GM18907 (cell line): ENCODE results near the gene SUCNR1.
A peak's percentile ranks its signal among the peaks of the same experiment; 100 is the strongest.
"Not testable (repeated sequence)": the region's sequence is repeated elsewhere in the genome, so short reads cannot be mapped to it uniquely, and the experiment has no call there.

Experiments used
- ATAC-seq: cut with Tn5 transposase; IDR thresholded peaks from one replicate; pipeline ENCODE4 v1.9.1; 2021; ENCODE audit warnings: mild to moderate bottlenecking, moderate library complexity; ENCODE audit not compliant: unreplicated experiment

SUCNR1 gene, protein sequence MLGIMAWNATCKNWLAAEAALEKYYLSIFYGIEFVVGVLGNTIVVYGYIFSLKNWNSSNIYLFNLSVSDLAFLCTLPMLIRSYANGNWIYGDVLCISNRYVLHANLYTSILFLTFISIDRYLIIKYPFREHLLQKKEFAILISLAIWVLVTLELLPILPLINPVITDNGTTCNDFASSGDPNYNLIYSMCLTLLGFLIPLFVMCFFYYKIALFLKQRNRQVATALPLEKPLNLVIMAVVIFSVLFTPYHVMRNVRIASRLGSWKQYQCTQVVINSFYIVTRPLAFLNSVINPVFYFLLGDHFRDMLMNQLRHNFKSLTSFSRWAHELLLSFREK

DNA sequence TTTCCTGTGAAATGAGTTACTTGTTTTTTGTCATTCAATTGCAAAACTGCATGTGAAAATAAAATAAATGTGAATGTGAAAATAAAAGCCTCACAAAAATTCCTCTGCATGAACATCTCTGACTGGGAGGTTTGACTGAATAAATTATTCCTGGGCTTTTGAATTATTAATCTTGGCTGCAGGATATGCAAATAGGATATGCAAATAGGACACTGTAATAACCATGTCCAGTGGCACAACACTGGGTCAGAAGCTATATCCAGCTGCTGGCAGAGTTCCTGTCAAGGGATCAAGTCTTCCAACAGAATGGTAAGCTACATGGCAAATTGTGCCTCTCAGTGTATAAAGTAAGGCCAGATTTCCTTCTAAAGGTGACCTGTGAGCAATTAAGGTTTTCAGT is at the start of gene SUCNR1:
Gene SUCNR1 (plus strand): TSS at position 246 of the 400 bp plus-strand sequence. CDS start 6,250 bp downstream, outside the sequence.
- no peak for ATAC-seq

GRCh38 chr3:151827816-151828215 is 45.6 kb upstream of the SUCNR1 start:
- no peak for ATAC-seq

- no peak for ATAC-seq
Observed at GRCh38 chr3:151835751-151836525, 37.5 kb upstream of the SUCNR1 start.

GRCh38 chr3:151837057-151837456 is 36.4 kb upstream of the SUCNR1 start:
- ATAC-seq = no peak

DNA sequence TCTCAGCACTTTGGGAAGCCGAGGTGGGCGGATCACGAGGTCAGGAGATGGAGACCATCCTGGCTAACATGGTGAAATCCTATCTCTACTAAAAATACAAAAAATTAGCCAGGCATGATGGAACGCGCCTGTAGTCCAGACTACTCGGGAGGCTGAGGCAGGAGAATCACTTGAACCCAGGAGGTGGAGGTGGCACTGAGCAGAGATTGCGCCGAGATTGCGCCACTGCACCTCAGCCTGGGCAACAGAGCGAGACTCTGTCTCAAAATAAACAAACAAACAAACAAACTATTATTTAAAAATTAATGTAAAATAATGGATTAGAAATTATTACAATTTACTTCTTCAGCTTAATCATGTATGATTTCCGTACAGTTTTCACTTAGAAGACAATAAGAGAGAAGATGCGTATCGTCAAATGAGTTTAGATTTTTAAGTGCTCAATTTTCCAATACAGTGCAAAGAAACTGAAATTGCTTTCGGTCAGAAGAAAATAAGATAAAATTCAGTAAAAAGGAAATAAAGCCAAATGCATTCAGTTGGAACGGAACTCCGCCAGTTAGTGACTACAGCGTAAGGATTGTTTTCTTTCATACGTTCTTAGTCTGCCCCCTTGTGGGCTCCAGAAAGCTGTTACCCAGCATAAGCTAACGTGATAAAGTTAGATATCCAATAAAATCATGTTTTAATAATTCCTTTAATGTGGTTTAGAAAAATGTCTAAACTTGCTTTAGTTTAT is 34.7 kb upstream of the SUCNR1 start:
- ATAC-seq = peak; percentile 77

- ATAC-seq = no peak
Observed at GRCh38 chr3:151839313-151839631, 34.2 kb upstream of the SUCNR1 start.

- ATAC-seq = no peak
Observed at GRCh38 chr3:151841801-151842200, 31.6 kb upstream of the SUCNR1 start.

DNA sequence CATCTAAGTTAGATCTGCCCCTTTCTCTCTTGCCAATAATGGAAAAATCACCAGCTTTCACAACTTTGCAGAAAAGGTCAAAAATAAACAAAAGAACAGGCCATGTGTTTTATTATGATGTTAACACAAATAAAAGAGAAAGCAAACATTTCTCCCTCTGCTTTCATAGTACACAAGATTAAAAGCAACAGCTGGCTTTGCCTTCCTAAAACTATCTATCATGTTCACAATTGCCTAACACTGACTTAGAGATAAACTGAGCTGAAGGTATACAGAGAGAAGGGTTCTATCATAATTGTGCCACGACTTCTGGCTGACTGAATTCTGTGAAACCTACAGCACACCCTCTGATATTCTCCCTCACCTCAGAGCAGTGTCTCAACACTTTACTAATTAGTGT is 30.2 kb upstream of the SUCNR1 start:
- no peak for ATAC-seq

DNA sequence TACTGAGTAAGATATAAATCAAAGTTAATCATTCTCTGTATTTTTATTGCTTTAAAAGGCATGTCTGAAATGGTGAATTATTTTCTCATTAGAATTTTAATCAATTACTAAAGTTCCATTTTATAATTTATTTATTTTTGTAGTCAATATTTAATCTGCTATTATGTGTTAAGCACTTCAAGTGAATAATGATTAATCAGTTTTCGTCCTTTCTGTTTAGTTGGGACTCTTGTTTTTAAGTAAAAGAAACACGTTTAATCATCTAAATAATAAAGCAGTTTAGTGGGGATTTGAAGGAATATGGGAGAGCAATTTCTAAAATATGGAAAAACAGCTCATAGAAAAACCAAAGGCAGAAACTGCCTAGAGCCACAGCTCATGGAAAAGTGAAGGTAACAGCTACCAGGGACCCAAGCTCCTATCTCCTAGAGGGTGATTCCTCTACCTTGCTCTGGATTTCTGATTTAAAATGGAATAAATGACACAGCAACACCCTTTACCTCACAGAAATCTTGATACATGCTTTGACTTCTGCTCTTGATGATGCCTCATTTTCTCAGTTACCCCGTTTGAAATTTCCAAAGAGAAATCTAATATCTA is 28.0 kb upstream of the SUCNR1 start:
- ATAC-seq = no peak

GRCh38 chr3:151850065-151850464 is 23.4 kb upstream of the SUCNR1 start:
- not testable (repeated sequence) for ATAC-seq

- no peak for ATAC-seq
Observed at GRCh38 chr3:151852074-151852811, 21.2 kb upstream of the SUCNR1 start.

GRCh38 chr3:151856118-151856517 is 17.3 kb upstream of the SUCNR1 start:
- ATAC-seq = no peak

DNA sequence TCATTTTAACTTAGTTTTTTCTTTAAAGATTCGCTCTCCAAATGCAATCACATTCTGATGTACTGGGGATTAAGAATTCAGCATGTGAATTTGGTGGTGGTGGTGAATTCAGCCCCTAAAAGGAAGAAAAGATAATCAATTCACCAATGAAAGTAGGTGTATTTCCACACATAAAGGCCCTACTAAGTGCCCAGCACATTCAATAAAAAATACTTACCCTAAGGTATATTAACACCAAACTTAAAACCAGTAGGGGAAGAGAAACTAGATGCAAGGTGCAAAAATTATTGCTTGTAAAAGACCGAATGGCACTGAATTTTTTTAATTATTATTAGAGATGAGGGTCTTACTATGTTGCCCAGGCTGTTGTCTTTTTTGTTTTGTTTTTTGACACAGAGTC is 16.8 kb upstream of the SUCNR1 start:
- no peak for ATAC-seq

DNA sequence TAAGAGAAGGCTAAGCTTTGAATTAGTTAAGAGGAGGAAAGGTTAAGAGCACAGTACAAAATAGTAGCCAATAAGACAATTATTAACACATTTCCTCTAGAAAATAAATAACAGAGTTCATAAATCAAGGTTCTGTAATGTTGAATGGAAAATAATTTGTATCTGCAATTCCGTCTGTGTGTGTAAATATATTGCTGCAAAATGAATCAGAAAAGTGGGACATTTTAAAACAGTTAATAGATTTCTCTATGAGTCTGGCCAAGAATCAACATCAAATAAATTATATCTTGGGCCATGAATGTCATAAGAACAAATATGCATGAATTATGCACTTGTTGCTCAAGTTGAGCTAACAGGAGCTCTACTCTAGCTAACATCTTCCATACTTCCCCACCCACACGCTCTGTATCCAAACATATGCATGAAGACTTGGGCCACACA is 14.2 kb upstream of the SUCNR1 start:
- no peak for ATAC-seq

GRCh38 chr3:151859905-151860304 is 13.5 kb upstream of the SUCNR1 start:
- ATAC-seq = no peak

DNA sequence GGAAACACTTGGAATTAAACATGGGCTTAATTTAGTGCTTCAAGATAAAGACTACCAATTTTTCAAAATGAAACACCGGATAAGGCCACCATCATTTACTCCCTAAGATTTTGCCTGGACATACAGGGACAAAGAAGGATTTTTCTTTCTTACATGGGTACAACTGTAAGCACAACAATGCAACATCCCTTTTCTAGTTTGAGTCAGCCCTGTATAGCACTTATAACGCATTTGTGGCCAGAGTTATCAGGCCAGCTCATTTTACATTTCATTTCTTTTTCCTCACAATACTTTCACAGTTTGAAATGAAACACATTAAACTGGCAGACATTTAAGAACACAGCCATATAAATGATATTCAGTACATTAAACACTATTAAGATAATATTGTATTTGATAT is 9.8 kb upstream of the SUCNR1 start:
- ATAC-seq = no peak

GRCh38 chr3:151864423-151865101 is 8.9 kb upstream of the SUCNR1 start:
- ATAC-seq = no peak

DNA sequence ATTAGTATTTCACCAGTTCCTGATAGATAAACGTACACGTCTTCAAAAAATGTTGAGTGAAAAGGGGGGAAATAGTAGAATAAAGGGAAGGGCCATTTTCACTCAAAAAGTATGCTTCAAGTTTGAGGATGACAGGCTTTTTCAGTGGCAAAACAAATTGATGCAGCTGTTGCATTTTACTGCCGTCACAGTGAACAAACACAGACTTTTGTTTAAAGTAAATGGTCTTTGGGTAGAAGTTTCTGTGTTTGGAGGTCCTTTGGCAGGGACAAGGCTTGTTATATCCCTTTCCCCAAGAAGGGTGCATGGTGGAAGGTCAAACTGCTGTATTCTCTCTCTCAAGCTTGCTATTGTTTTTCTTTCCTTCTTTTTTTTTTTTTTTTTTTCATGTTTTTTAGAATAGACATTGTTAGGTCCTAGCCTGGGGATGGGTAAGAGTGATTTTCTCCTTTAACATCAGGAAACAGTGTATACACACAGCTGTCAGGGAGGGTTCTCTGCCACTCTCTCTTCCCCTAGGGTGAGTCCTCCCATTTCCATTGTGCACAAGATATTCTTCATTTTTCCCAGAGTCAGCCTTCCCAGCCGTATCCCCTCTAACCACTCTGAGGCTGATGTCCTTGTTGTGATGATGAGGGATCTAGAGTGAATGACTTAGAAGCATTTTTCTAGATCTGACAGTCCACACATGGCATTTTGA is 6.6 kb upstream of the SUCNR1 start:
- ATAC-seq = no peak

DNA sequence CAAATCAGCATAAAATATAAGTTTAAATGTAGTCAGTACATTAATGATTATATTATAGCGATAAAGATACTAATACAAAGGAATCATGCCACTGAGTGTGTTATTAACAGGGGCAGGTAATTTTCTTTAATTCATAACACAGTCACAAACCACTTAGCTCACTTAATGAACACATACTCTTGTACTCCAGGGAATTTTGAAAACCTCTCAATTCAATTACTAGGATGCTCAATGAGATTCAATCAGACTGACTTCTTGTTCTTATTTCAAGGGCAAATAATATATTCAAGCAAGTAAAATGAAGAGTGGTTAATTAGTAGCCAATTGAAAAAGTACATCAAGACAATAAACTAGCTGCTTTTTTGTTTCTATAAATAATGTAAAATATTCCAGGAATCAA is 5.8 kb upstream of the SUCNR1 start:
- ATAC-seq = no peak
